NCI-H2171 (cell line): Measurements from ENCODE around the gene PRRT2.
"Not testable (repeated sequence)": the region's sequence is repeated elsewhere in the genome, so short reads cannot be mapped to it uniquely, and the experiment has no call there.

Experiments
- DNase-seq: peaks from one replicate; lab custom pipeline; 2025; lab: John Stamatoyannopoulos, UW

PRRT2 gene

GRCh38 chr16:29790949-29791844 lies 20.8 kb upstream of the PRRT2 start:
- DNase-seq = no peak

GRCh38 chr16:29791845-29792807 lies 19.9 kb upstream of the PRRT2 start:
- DNase-seq = no peak

GRCh38 chr16:29793153-29793552 lies 18.8 kb upstream of the PRRT2 start:
- not testable (repeated sequence) for DNase-seq

GRCh38 chr16:29794231-29794710 lies 17.7 kb upstream of the PRRT2 start:
- no peak for DNase-seq

GRCh38 chr16:29802416-29802935 lies 9.5 kb upstream of the PRRT2 start:
- no peak for DNase-seq

GRCh38 chr16:29804020-29804419 lies 8.0 kb upstream of the PRRT2 start:
- DNase-seq = no peak

- DNase-seq = peak; percentile 73
These were observed 7.3 kb upstream of the PRRT2 start for GRCh38 chr16:29804455-29805231.

- DNase-seq = peak; percentile 99
These were observed 6.5 kb upstream of the PRRT2 start for GRCh38 chr16:29805232-29806098.

- peak; percentile 93 for DNase-seq
These were observed 5.9 kb upstream of the PRRT2 start, which contains the start of gene MAZ for GRCh38 chr16:29806099-29806579. MAZ (plus strand) TSS chr16:29806529; CDS start chr16:29806702, 173 bp downstream.

GRCh38 chr16:29806641-29807425 lies 5.2 kb upstream of the PRRT2 start:
- peak; percentile 79 for DNase-seq

- peak; percentile 82 for DNase-seq
These were observed 4.4 kb upstream of the PRRT2 start for GRCh38 chr16:29807426-29808218.

GRCh38 chr16:29808219-29808900 lies 3.6 kb upstream of the PRRT2 start:
- no peak for DNase-seq

- DNase-seq = no peak
These were observed 2.8 kb upstream of the PRRT2 start for GRCh38 chr16:29809031-29809747.

- peak; percentile 49 for DNase-seq
These were observed 1.9 kb upstream of the PRRT2 start for GRCh38 chr16:29809850-29810698.

- no peak for DNase-seq
These were observed 1.3 kb upstream of the PRRT2 start for GRCh38 chr16:29810699-29811169.
